Keratinocyte (primary cell): Measurements from ENCODE around the gene FANCC. TPM values are rescaled to one million over a fixed set of nuclear protein-coding genes. Genes with fewer than 3 reads are reported as not detected.

Source experiments
- DNase-seq: peaks from one replicate; pipeline ENCODE4 v3.0.0-alpha.2; 2011; ENCODE audit warnings: low read depth, missing footprints, low spot score
- FAIRE-seq: peaks from 2 replicates; lab custom pipeline; 2011; peaks lifted over from hg19 to GRCh38; lab: Jason Lieb, UNC
- H2AFZ ChIP-seq: 2 replicates; pipeline ENCODE4 v1.6.0; 2012; ENCODE audit warnings: low read length, control low read depth, inconsistent platforms; ENCODE audit not compliant: control insufficient read depth
- H3K27ac ChIP-seq: 2 replicates; pipeline ENCODE4 v1.5.1; 2011; ENCODE audit warnings: low read length; ENCODE audit not compliant: control insufficient read depth, insufficient read depth
- H3K27me3 ChIP-seq: 3 replicates; pipeline ENCODE4 v1.6.0; 2011; ENCODE audit warnings: low read length; ENCODE audit not compliant: control insufficient read depth, insufficient read depth; ENCODE audit errors: extremely low read depth
- H3K36me3 ChIP-seq, 2 experiments: 2 replicates in 1 of 2; 3 replicates in 1 of 2; pipeline ENCODE4 v1.5.1; 2011; ENCODE audit warnings: low read length in 2 of 2, mild to moderate bottlenecking in 1 of 2; ENCODE audit not compliant: control insufficient read depth in 2 of 2, insufficient read depth in 2 of 2; ENCODE audit errors: extremely low read depth in 1 of 2
- H3K4me1 ChIP-seq: 3 replicates; pipeline ENCODE4 v1.5.1; 2011; ENCODE audit warnings: low read length; ENCODE audit not compliant: control insufficient read depth, insufficient read depth; ENCODE audit errors: extremely low read depth
- H3K4me2 ChIP-seq: 3 replicates; pipeline ENCODE4 v1.6.0; 2011; ENCODE audit warnings: low read depth, low read length; ENCODE audit not compliant: control insufficient read depth, insufficient read depth; ENCODE audit errors: extremely low read depth
- H3K4me3 ChIP-seq, 3 experiments: fragments of 200-600 bp in 1 of 3; sonication (generic) in 1 of 3; 2 replicates in 2 of 3; 3 replicates in 1 of 3; pipeline ENCODE4 v1.5.1; 2011 to 2016; ENCODE audit warnings: low read length in 3 of 3, mild to moderate bottlenecking in 3 of 3, control low read depth in 2 of 3, inconsistent platforms in 1 of 3, low read depth in 1 of 3, mixed read lengths in 1 of 3, mixed run types in 1 of 3, moderate library complexity in 1 of 3; ENCODE audit not compliant: control insufficient read depth in 2 of 3, insufficient read depth in 2 of 3; ENCODE audit errors: extremely low read depth in 1 of 3
- H3K79me2 ChIP-seq: 2 replicates; pipeline ENCODE4 v1.6.0; 2012; ENCODE audit warnings: low read length; ENCODE audit not compliant: control insufficient read depth, insufficient read depth
- H3K9ac ChIP-seq: 3 replicates; pipeline ENCODE4 v1.6.0; 2011; ENCODE audit warnings: low read length; ENCODE audit not compliant: control insufficient read depth, insufficient read depth; ENCODE audit errors: extremely low read depth
- H3K9me1 ChIP-seq: 3 replicates; pipeline ENCODE4 v1.6.0; 2011; ENCODE audit warnings: low read length; ENCODE audit not compliant: control insufficient read depth, insufficient read depth; ENCODE audit errors: extremely low read depth
- H3K9me3 ChIP-seq: 2 replicates; pipeline ENCODE4 v1.5.1; 2012; ENCODE audit warnings: low read depth, low read length; ENCODE audit not compliant: control insufficient read depth
- H4K20me1 ChIP-seq: 3 replicates; pipeline ENCODE4 v1.6.0; 2011; ENCODE audit warnings: low read length; ENCODE audit not compliant: control insufficient read depth, insufficient read depth; ENCODE audit errors: extremely low read depth
- EZH2 ChIP-seq: IDR thresholded peaks from one replicate; pipeline ENCODE4 v1.6.1; 2012; ENCODE audit warnings: inconsistent platforms, mild to moderate bottlenecking, low read length, moderate library complexity
- dilution Hi-C: fragments of 300-500 bp; cut with MboI; formaldehyde crosslinking; loops from one replicate; pipeline ENCODE4 v1.7.0; 2020; ENCODE audit warnings: low sequenced_read_pairs; ENCODE audit not compliant: extremely low pct_ligation_motif_present
- polyA plus RNA-seq, 5 experiments: library from polyadenylated mRNA; depleted of rRNA in 3 of 5; stranded (reverse) in 3 of 5; stranded (forward) in 1 of 5; unstranded in 1 of 5; fragments of >200 nt; gene quantifications; 1 replicate in 1 of 5; 2 replicates in 3 of 5; 3 replicates in 1 of 5; pipeline versions ENCODE4 v1.2.1 to v1.2.3, GENCODE V29; 2011 to 2012; ENCODE audit warnings: missing spikeins in 2 of 5, low read depth in 1 of 5, low replicate concordance in 1 of 5
- TF ChIP-seq, protein P1 (sequence below), 3 experiments: IDR thresholded peaks in 1 of 3; conservative IDR thresholded peaks in 1 of 3; optimal IDR thresholded peaks in 1 of 3; 2 replicates in 2 of 3; 3 replicates in 1 of 3; pipeline versions ENCODE3 to v1.5.1; 2011; ENCODE audit warnings: low read length in 3 of 3, mild to moderate bottlenecking in 3 of 3, moderate library complexity in 2 of 3, control low read depth in 1 of 3, inconsistent platforms in 1 of 3; ENCODE audit not compliant: insufficient read depth in 2 of 3; ENCODE audit errors: extremely low read depth in 1 of 3

The FANCC gene
- polyA plus RNA-seq, 1 donor (not counting 4 experiments of a cell fraction or from before 2014, with no cell fraction given), result 8.3 TPM

DNA sequence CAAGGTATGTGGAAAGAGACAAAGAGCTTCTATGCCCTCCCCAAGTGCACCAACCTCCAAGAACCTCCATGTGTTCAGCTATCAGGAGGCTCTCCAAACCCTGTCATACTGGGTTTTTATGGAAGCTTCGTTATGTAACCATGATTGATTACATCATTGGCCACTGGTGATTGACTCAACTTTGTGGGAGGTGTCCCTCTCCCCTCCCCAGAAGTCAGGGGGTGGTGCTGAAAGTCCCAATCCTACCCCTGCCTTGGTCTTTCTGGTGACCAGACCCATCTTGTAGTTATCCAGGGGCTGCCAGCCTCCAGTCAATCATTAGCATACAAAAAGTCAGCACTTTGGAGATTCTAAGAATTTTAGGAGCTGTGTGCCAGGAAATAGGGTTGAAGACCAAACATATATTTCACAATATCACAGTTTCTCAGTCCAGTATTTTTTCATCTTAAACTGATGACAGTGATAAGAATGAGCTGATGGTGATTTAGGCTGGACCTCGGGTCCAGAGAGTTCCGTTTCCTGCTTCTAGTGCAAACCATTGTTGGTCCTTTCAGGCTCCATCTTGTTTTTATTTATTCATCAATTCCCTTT lies 27.3 kb upstream of the FANCC start:
- no peak overlapping the region for H3K9ac ChIP-seq
- H3K9me3 ChIP-seq, result no peaks in the 10 kb centered on the region
- DNase-seq (no peak), FAIRE-seq (no peak)
- no peaks in the 10 kb centered on the region for H3K79me2 ChIP-seq
- no peak overlapping the region for H3K27ac ChIP-seq
- H3K36me3 ChIP-seq, result no peaks in the 10 kb centered on the region
- peaks cover 2% of the 10 kb centered on the region for H3K4me1 ChIP-seq
- no peak overlapping the region for H2AFZ ChIP-seq
- H4K20me1 ChIP-seq, result no peaks in the 10 kb centered on the region
- no peak overlapping the region for H3K4me2 ChIP-seq
- H3K4me3 ChIP-seq, result no peak overlapping the region
- peaks cover 12% of the 10 kb centered on the region for H3K27me3 ChIP-seq
- H3K9me1 ChIP-seq, result no peaks in the 10 kb centered on the region
- TF ChIP-seq, protein P1, sequence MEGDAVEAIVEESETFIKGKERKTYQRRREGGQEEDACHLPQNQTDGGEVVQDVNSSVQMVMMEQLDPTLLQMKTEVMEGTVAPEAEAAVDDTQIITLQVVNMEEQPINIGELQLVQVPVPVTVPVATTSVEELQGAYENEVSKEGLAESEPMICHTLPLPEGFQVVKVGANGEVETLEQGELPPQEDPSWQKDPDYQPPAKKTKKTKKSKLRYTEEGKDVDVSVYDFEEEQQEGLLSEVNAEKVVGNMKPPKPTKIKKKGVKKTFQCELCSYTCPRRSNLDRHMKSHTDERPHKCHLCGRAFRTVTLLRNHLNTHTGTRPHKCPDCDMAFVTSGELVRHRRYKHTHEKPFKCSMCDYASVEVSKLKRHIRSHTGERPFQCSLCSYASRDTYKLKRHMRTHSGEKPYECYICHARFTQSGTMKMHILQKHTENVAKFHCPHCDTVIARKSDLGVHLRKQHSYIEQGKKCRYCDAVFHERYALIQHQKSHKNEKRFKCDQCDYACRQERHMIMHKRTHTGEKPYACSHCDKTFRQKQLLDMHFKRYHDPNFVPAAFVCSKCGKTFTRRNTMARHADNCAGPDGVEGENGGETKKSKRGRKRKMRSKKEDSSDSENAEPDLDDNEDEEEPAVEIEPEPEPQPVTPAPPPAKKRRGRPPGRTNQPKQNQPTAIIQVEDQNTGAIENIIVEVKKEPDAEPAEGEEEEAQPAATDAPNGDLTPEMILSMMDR (optimal IDR thresholded peaks at IDR 0.05 in 1 of 3, IDR thresholded peaks at IDR 0.05 in 1 of 3, conservative IDR thresholded peaks at IDR 0.05 in 1 of 3; ENCODE audit: extremely low read depth in 1 of 3, insufficient read depth in 2 of 3, low read length in 3 of 3), result no peak
- no peak for TF ChIP-seq EZH2
- dilution Hi-C loops, result no loop called here

DNA sequence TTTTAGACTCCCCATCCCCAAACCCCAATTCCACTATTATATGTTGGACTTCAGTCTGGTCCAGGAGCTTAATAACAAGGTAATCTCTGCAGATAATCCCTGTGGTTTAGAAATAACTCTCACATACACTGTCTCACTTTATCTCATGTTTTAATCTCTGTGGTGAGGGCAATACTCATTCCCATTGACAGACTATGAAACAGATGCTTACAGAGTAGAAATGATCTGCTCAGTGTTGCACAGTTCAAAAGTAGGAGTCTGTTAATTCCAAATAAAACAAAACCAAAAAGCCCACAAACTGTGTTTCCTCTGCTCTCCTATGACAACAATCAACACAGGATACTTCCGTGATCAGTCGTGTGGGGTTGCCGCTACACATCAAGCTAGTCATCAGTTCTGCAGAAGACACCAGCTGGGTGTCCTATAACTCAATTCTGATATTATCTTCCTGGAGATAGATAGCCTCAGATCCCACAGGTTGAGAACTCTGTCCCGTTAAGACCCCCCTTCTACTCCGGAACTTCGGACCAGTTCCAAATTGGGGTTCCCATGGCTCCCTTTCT lies 26.3 kb upstream of the FANCC start:
- Histone ChIP-seq H3K9ac (no peak overlapping the region), H3K4me1 (no peaks in the 10 kb centered on the region), H2AFZ (no peak overlapping the region), H3K9me3 (no peaks in the 10 kb centered on the region), H3K27ac (no peak overlapping the region), H3K36me3 (no peaks in the 10 kb centered on the region), H4K20me1 (no peaks in the 10 kb centered on the region), H3K9me1 (no peaks in the 10 kb centered on the region), H3K79me2 (no peaks in the 10 kb centered on the region), H3K27me3 (peaks cover 2% of the 10 kb centered on the region), H3K4me2 (no peak overlapping the region), H3K4me3 (no peak overlapping the region)
- DNase-seq (no peak), FAIRE-seq (no peak)
- TF ChIP-seq EZH2, result no peak
- TF ChIP-seq, protein P1 (optimal IDR thresholded peaks at IDR 0.05 in 1 of 3, IDR thresholded peaks at IDR 0.05 in 1 of 3, conservative IDR thresholded peaks at IDR 0.05 in 1 of 3; ENCODE audit: extremely low read depth in 1 of 3, insufficient read depth in 2 of 3, low read length in 3 of 3), result no peak
- dilution Hi-C loops, result no loop called here
